ENCODE data around the gene RHOBTB3. TPM values are rescaled to one million over a fixed set of nuclear protein-coding genes. Genes with fewer than 3 reads are reported as not detected.

The RHOBTB3 gene
- total RNA-seq, 1 experiment from 2014 or later: 84.3 TPM

DNA sequence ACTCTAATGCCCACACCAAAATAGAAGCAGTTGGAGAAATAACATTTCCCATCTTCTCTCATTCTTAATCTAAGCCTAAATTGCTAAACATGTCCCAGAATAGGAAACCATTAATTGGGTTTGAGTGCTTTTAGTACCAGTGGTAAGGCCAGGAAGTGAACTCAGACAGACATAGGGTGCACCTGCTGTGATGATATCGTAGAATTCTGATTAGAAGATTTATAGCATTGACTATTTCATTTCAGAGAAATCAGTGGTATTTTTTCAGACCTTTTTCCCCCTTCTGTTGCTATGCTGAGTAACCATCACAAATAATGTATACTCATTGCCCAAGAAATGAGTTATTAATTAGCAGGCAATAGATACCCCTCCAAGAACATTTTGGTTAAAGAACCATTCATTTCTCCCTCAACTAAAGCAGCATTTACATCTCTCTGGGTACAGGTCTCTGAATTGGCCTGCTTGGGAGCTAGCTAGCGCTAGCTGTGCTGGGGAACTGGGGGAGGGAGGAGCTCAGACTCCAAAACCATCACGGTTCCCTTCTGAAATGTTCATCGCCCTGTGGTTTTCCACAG is 84.1 kb downstream of the RHOBTB3 start:
- Histone ChIP-seq H3K4me1 (ENCODE audit: control insufficient read depth in 1 of 2, insufficient read depth in 2 of 2, low read length in 2 of 2) (peaks cover 3 to 14% of the 10 kb centered on the region in 2 experiments; a peak in 3 of 4 replicates), H3K4me2 (ENCODE audit: low read length) (no peak overlapping the region), H4K20me1 (ENCODE audit: insufficient read depth) (no peaks in the 10 kb centered on the region), H3K27me3 (ENCODE audit: insufficient read depth, low read length) (no peaks in the 10 kb centered on the region), H3K27ac (ENCODE audit: low read depth, low read length) (no peak overlapping the region), H2AFZ (ENCODE audit: low read depth, low read length, poor library complexity, severe bottlenecking) (no peak overlapping the region), H3K79me2 (ENCODE audit: insufficient read depth, low read length) (no peaks in the 10 kb centered on the region), H3K9me2 (ENCODE audit: insufficient read depth) (no peaks in the 10 kb centered on the region), H3K4me3 (replicated peaks in 1 of 2; ENCODE audit: low read depth in 1 of 2, low read length in 2 of 2) (no peak overlapping the region), H3K36me3 (ENCODE audit: control insufficient read depth in 1 of 2, insufficient read depth in 2 of 2, low read length in 2 of 2) (peaks cover 0 to 7% of the 10 kb centered on the region in 2 experiments; a peak in 2 of 4 replicates), H3K9ac (ENCODE audit: low read length) (no peak overlapping the region), H3K9me3 (ENCODE audit: control insufficient read depth in 1 of 2, insufficient read depth in 1 of 2, low read depth in 1 of 2, low read length in 2 of 2) (no peaks in the 10 kb centered on the region)
- ChIA-PET CTCF (no interaction called here), RAD21 (ENCODE audit: low non-redundant PET in 1 of 2, low total read pairs in 2 of 2, uncharacterized antibody in 2 of 2, unreplicated experiment in 2 of 2) (no interaction called here), POLR2A (no interaction called here)
- DNase-seq (ENCODE audit: low read depth, low spot score) (no peak), ATAC-seq (no peak)
- no TSS peak for BruUV-seq (replicated peaks)
- TF ChIP-seq JUND (IDR thresholded peaks at IDR 0.05) (no peak), POLR2A (IDR thresholded peaks at IDR 0.05; ENCODE audit: borderline replicate concordance, extremely low read depth, insufficient read depth, insufficient read length) (no peak), RAD21 (IDR thresholded peaks at IDR 0.05; ENCODE audit: low read depth) (no peak), SIN3A (IDR thresholded peaks at IDR 0.05; ENCODE audit: low read depth) (no peak), EZH2phosphoT487 (IDR thresholded peaks at IDR 0.05; ENCODE audit: borderline replicate concordance) (no peak), ZNF274 (IDR thresholded peaks at IDR 0.05; ENCODE audit: low read depth, low read length) (no peak), SRF (IDR thresholded peaks at IDR 0.05; ENCODE audit: low read depth) (no peak), EZH2 (IDR thresholded peaks at IDR 0.05) (no peak), CEBPB (IDR thresholded peaks at IDR 0.05; ENCODE audit: low read depth) (no peak), FOSL1 (IDR thresholded peaks at IDR 0.05; ENCODE audit: low read depth) (no peak), ELF1 (IDR thresholded peaks at IDR 0.05; ENCODE audit: borderline replicate concordance, low read depth) (no peak), SP1 (IDR thresholded peaks at IDR 0.05; ENCODE audit: low read depth) (no peak)
- TF ChIP-seq, protein P1, sequence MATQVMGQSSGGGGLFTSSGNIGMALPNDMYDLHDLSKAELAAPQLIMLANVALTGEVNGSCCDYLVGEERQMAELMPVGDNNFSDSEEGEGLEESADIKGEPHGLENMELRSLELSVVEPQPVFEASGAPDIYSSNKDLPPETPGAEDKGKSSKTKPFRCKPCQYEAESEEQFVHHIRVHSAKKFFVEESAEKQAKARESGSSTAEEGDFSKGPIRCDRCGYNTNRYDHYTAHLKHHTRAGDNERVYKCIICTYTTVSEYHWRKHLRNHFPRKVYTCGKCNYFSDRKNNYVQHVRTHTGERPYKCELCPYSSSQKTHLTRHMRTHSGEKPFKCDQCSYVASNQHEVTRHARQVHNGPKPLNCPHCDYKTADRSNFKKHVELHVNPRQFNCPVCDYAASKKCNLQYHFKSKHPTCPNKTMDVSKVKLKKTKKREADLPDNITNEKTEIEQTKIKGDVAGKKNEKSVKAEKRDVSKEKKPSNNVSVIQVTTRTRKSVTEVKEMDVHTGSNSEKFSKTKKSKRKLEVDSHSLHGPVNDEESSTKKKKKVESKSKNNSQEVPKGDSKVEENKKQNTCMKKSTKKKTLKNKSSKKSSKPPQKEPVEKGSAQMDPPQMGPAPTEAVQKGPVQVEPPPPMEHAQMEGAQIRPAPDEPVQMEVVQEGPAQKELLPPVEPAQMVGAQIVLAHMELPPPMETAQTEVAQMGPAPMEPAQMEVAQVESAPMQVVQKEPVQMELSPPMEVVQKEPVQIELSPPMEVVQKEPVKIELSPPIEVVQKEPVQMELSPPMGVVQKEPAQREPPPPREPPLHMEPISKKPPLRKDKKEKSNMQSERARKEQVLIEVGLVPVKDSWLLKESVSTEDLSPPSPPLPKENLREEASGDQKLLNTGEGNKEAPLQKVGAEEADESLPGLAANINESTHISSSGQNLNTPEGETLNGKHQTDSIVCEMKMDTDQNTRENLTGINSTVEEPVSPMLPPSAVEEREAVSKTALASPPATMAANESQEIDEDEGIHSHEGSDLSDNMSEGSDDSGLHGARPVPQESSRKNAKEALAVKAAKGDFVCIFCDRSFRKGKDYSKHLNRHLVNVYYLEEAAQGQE (IDR thresholded peaks at IDR 0.05; ENCODE audit: low read depth): no peak
- TF ChIP-seq, protein P2, sequence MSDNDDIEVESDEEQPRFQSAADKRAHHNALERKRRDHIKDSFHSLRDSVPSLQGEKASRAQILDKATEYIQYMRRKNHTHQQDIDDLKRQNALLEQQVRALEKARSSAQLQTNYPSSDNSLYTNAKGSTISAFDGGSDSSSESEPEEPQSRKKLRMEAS (IDR thresholded peaks at IDR 0.05): no peak
- intact Hi-C loops (cut with micrococcal nuclease): no loop called here
